Choroid plexus epithelial cell (primary cell): ENCODE data around the gene ALLC.
A peak's percentile ranks its signal among the peaks of the same experiment; 100 is the strongest.
"Not testable (repeated sequence)": the region's sequence is repeated elsewhere in the genome, so short reads cannot be mapped to it uniquely, and the experiment has no call there.

Experiments used
- DNase-seq: peaks from one replicate; pipeline ENCODE4 v3.0.0-alpha.2; 2010; ENCODE audit warnings: low read depth
- H3K4me3 ChIP-seq: 2 replicates; pipeline ENCODE4 v1.5.1; 2011; ENCODE audit warnings: low read depth, mild to moderate bottlenecking, control low read depth, low read length, moderate library complexity
- CTCF ChIP-seq: conservative IDR thresholded peaks from 2 replicates; pipeline ENCODE4 v1.5.1; 2011; ENCODE audit warnings: low read depth, mild to moderate bottlenecking, control low read depth, inconsistent platforms, low read length, moderate library complexity

Gene ALLC

DNA sequence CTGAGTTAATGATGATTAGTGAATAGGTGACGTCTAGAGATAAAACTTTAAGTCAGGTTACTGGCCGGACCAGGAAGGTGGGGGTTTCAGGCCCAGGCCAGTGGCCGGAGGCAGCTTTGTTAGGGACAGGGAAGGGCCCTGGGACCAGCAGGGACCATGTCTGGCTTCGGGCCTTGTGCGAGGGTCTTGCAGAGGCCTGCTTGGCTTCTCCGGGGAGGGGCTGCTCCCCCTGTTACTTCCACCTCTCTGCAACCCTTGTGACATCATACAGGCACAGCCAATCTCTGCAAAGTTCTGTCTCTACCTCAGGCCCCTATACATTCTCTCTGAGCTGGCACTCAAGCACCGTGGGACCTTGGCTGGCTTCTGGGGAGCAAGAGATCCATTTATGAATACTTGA is at the start of gene ALLC:
Gene ALLC (plus strand): TSS at position 320 of the 400 bp plus-strand sequence. CDS start 12,958 bp downstream, outside the sequence.
- no peak for DNase-seq
- TF ChIP-seq CTCF, result no peak
- no peak within 1 kb of the TSS for H3K4me3 ChIP-seq

- no peak for TF ChIP-seq CTCF
- no peak overlapping the region for H3K4me3 ChIP-seq
- no peak for DNase-seq
Measured at GRCh38 chr2:3608373-3609278, 49.4 kb upstream of the ALLC start.

DNA sequence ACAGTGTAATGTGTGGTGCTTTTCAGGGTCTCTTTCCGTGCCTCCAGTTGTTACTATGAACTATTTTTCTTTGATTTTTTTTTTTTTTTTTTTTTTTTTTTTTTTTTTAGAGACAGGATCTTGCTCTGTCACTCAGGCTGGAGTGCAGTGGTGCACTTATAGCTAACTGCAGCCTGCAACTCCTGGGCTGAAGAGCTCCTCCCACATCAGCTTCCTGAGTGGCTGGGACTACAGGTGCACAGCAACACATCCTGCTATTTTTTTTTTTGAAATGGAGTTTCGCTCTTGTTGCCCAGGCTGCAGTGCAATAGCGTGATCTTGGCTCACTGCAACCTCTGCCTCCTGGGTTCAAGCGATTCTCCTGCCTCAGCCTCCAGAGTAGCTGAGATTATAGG is 48.7 kb upstream of the ALLC start:
- DNase-seq, H3K4me3 ChIP-seq: not testable (repeated sequence)

DNA sequence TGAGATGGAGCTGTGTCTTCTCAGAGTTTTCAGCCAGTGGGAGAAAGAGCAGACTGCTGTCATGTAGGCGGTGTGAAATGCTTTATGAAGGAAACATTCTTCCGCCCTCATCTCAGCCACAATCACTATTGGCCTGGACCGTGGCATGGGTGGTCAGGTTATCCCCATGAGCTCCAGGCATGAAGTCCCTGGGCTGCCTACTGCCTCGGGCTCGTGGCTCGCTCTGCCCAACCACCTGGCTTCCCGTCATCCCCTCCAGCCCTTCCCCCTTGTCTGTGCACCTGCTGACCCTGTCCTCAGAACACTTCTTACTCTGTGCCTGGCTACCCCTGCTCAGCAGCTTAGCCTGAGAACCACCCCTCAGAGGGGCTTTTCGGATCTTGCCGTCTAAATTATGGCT is 47.6 kb upstream of the ALLC start:
- no peak for DNase-seq
- TF ChIP-seq CTCF, result no peak
- H3K4me3 ChIP-seq, result no peak overlapping the region

- no peak for TF ChIP-seq CTCF
- H3K4me3 ChIP-seq, result no peak overlapping the region
- peak; percentile 46 for DNase-seq
Measured at GRCh38 chr2:3610881-3611505, 47.0 kb upstream of the ALLC start.

GRCh38 chr2:3611589-3611988 is 46.4 kb upstream of the ALLC start:
- DNase-seq, result no peak
- no peak for TF ChIP-seq CTCF
- H3K4me3 ChIP-seq, result no peak overlapping the region

- no peak for TF ChIP-seq CTCF
- H3K4me3 ChIP-seq, result no peak overlapping the region
- no peak for DNase-seq
Measured at GRCh38 chr2:3612639-3613523, 45.1 kb upstream of the ALLC start.
